OCI-LY1 (cell line): ENCODE results near the gene RNF40.

Experiments used
- H2AFZ ChIP-seq: fragments of 200-600 bp; sonication (generic), shearing (Covaris generic); 2 replicates; pipeline ENCODE4 v1.6.0; 2014; ENCODE audit warnings: antibody characterized with exemption, mild to moderate bottlenecking, low read length
- H3F3A ChIP-seq: fragments of 200-600 bp; sonication (generic), shearing (Covaris generic); 2 replicates; pipeline ENCODE4 v1.6.0; 2014; ENCODE audit warnings: mild to moderate bottlenecking, antibody characterized with exemption, low read length, moderate library complexity; ENCODE audit not compliant: insufficient read depth
- H3K27ac ChIP-seq: fragments of 200-600 bp; sonication (generic); 2 replicates; pipeline ENCODE4 v1.5.1; 2014; ENCODE audit warnings: low read length, mixed run types, mild to moderate bottlenecking, low read depth; ENCODE audit not compliant: poor library complexity, severe bottlenecking
- H3K27me3 ChIP-seq: fragments of 200-600 bp; sonication (generic); 2 replicates; pipeline ENCODE4 v1.6.0; 2014; ENCODE audit warnings: antibody characterized with exemption, mild to moderate bottlenecking, low read length, moderate library complexity; ENCODE audit not compliant: insufficient read depth
- H3K36me3 ChIP-seq: fragments of 200-600 bp; sonication (generic); 2 replicates; pipeline ENCODE4 v1.6.1; 2014; ENCODE audit warnings: mild to moderate bottlenecking, antibody characterized with exemption, low read length, moderate library complexity, mixed read lengths; ENCODE audit not compliant: insufficient read depth
- H3K4me1 ChIP-seq: fragments of 200-600 bp; sonication (generic); 2 replicates; pipeline ENCODE4 v1.5.1; 2014; ENCODE audit warnings: mild to moderate bottlenecking, low read length, moderate library complexity; ENCODE audit not compliant: insufficient read depth, severe bottlenecking
- H3K4me2 ChIP-seq: fragments of 200-600 bp; sonication (generic), shearing (Covaris generic); 2 replicates; pipeline ENCODE4 v1.6.1; 2014; ENCODE audit warnings: low read length
- H3K4me3 ChIP-seq: fragments of 200-600 bp; sonication (generic); 2 replicates; pipeline ENCODE4 v1.5.1; 2014; ENCODE audit warnings: low read length, low read depth, mild to moderate bottlenecking, mixed read lengths; ENCODE audit not compliant: poor library complexity, severe bottlenecking
- H3K79me2 ChIP-seq: fragments of 200-600 bp; shearing (Covaris generic); 2 replicates; pipeline ENCODE4 v1.6.1; 2016; ENCODE audit warnings: mixed run types, low read length, mixed read lengths; ENCODE audit not compliant: insufficient read depth
- H3K9ac ChIP-seq: fragments of 200-600 bp; sonication (generic), shearing (Covaris generic); 2 replicates; pipeline ENCODE4 v1.6.1; 2014; ENCODE audit warnings: mild to moderate bottlenecking, low read length, mixed read lengths
- H3K9me2 ChIP-seq: fragments of 200-600 bp; sonication (generic), shearing (Covaris generic); 2 replicates; pipeline ENCODE4 v1.6.1; 2014; ENCODE audit warnings: low read depth, mild to moderate bottlenecking, low read length, mixed read lengths
- H3K9me3 ChIP-seq: fragments of 200-600 bp; shearing (Covaris generic); 2 replicates; pipeline ENCODE4 v1.6.1; 2014; ENCODE audit warnings: low read length, mixed read lengths
- H4K20me1 ChIP-seq: fragments of 200-600 bp; sonication (generic), shearing (Covaris generic); 2 replicates; pipeline ENCODE4 v1.6.0; 2016; ENCODE audit warnings: mild to moderate bottlenecking, low read length; ENCODE audit not compliant: insufficient read depth
- CTCF ChIP-seq: fragments of 200-600 bp; sonication (generic), shearing (Covaris generic); IDR thresholded peaks from 2 replicates; pipeline ENCODE4 v1.5.1; 2017; ENCODE audit warnings: mild to moderate bottlenecking, antibody characterized with exemption, low read length, moderate library complexity, mixed read lengths
- EZH2 ChIP-seq: fragments of 200-600 bp; sonication (generic), shearing (Covaris generic); IDR thresholded peaks from 2 replicates; pipeline ENCODE4 v1.8.0; 2017; ENCODE audit warnings: borderline replicate concordance, mixed run types, mild to moderate bottlenecking, antibody characterized with exemption, low read length, moderate library complexity, mixed read lengths

The RNF40 gene

GRCh38 chr16:30724641-30725417, 37.3 kb upstream of the RNF40 start:
- Histone ChIP-seq H3F3A (no peaks in the 10 kb centered on the region), H3K9ac (no peak overlapping the region), H3K27me3 (no peaks in the 10 kb centered on the region), H3K27ac (no peak overlapping the region), H3K9me3 (no peaks in the 10 kb centered on the region), H3K36me3 (peaks cover 97% of the 10 kb centered on the region), H3K4me2 (no peak overlapping the region), H4K20me1 (no peaks in the 10 kb centered on the region), H2AFZ (no peak overlapping the region), H3K9me2 (no peaks in the 10 kb centered on the region), H3K79me2 (no peaks in the 10 kb centered on the region), H3K4me3 (no peak overlapping the region), H3K4me1 (no peaks in the 10 kb centered on the region)
- TF ChIP-seq EZH2 (no peak), CTCF (no peak)

GRCh38 chr16:30725418-30725792, 36.7 kb upstream of the RNF40 start:
- Histone ChIP-seq H3K27me3 (no peaks in the 10 kb centered on the region), H2AFZ (no peak overlapping the region), H3K4me2 (no peak overlapping the region), H3K79me2 (no peaks in the 10 kb centered on the region), H3K9me3 (no peaks in the 10 kb centered on the region), H3K4me3 (no peak overlapping the region), H3K4me1 (no peaks in the 10 kb centered on the region), H4K20me1 (no peaks in the 10 kb centered on the region), H3K36me3 (peaks cover 96% of the 10 kb centered on the region), H3K9me2 (no peaks in the 10 kb centered on the region), H3K9ac (no peak overlapping the region), H3F3A (no peaks in the 10 kb centered on the region), H3K27ac (no peak overlapping the region)
- TF ChIP-seq CTCF (no peak), EZH2 (no peak)

- Histone ChIP-seq H3K9ac (no peak overlapping the region), H3K27ac (no peak overlapping the region), H3K4me3 (no peak overlapping the region), H4K20me1 (no peaks in the 10 kb centered on the region), H3K79me2 (no peaks in the 10 kb centered on the region), H3K9me2 (no peaks in the 10 kb centered on the region), H3K27me3 (no peaks in the 10 kb centered on the region), H3K9me3 (no peaks in the 10 kb centered on the region), H3K4me1 (no peaks in the 10 kb centered on the region), H3K4me2 (no peak overlapping the region), H2AFZ (no peak overlapping the region), H3F3A (no peaks in the 10 kb centered on the region), H3K36me3 (peaks cover 89% of the 10 kb centered on the region)
- no peak for TF ChIP-seq CTCF
- no peak for TF ChIP-seq EZH2
Measured at GRCh38 chr16:30728321-30728720, 33.8 kb upstream of the RNF40 start.
